Measurements from ENCODE around the gene SULF2.

Gene SULF2

GRCh38 chr20:47725248-47725973, 59.9 kb downstream of the SULF2 start:
- peak; percentile 99 for TF ChIP-seq CTCF (conservative IDR thresholded peaks at IDR 0.05; ENCODE audit: low read depth)
- POLR2A ChIA-PET (ENCODE audit: low non-redundant PET): interaction anchor here (1.1 kb wide), 1 partner anchor 57 kb away, joined by 3 read pairs; no protein-coding TSS in a partner anchor
- peak overlapping the region; percentile 69 for H3K27ac ChIP-seq
- DNase-seq (ENCODE audit: low spot score): peak; percentile 91
- CTCF ChIA-PET: interaction anchor here (0.6 to 2.8 kb wide), 17 partner anchors 30 to 1499 kb away, joined by 3 to 26 read pairs (median 4); no protein-coding TSS in a partner anchor

GRCh38 chr20:47724910-47725247, 60.4 kb downstream of the SULF2 start:
- DNase-seq (ENCODE audit: low spot score): no peak
- TF ChIP-seq CTCF (conservative IDR thresholded peaks at IDR 0.05; ENCODE audit: low read depth): no peak
- CTCF ChIA-PET: interaction anchor here (0.6 to 2.8 kb wide), 9 partner anchors 27 to 896 kb away, joined by 3 to 26 read pairs (median 4); no protein-coding TSS in a partner anchor
- H3K27ac ChIP-seq: peak overlapping the region; percentile 69
- POLR2A ChIA-PET (ENCODE audit: low non-redundant PET): interaction anchor here (1.1 kb wide), 1 partner anchor 58 kb away, joined by 3 read pairs; no protein-coding TSS in a partner anchor

- DNase-seq (ENCODE audit: low spot score): no peak
- ChIA-PET POLR2A (ENCODE audit: low non-redundant PET) (interaction anchor here (1.1 kb wide), 1 partner anchor 58 kb away, joined by 3 read pairs; no protein-coding TSS in a partner anchor), CTCF (interaction anchor here (0.7 to 2.8 kb wide), 7 partner anchors 28 to 896 kb away, joined by 3 to 26 read pairs (median 4); no protein-coding TSS in a partner anchor)
- H3K27ac ChIP-seq: peak overlapping the region; percentile 39
- TF ChIP-seq CTCF (conservative IDR thresholded peaks at IDR 0.05; ENCODE audit: low read depth): no peak
These were observed 60.9 kb downstream of the SULF2 start for GRCh38 chr20:47724396-47724795.

- ChIA-PET CTCF (interaction anchor here (0.7 kb wide), 1 partner anchor 897 kb away, joined by 3 read pairs; no protein-coding TSS in a partner anchor), POLR2A (ENCODE audit: low non-redundant PET) (no interaction called here)
These were observed 62.0 kb downstream of the SULF2 start for GRCh38 chr20:47723322-47723721.

GRCh38 chr20:47720636-47721427, 64.4 kb downstream of the SULF2 start:
- CTCF ChIA-PET: interaction anchor here (0.6 to 2.1 kb wide), 5 partner anchors 57 to 923 kb away, joined by 3 to 6 read pairs (median 3); no protein-coding TSS in a partner anchor
- H3K27ac ChIP-seq: peak overlapping the region; percentile 39
- no peak for DNase-seq (ENCODE audit: low spot score)
- no peak for TF ChIP-seq CTCF (conservative IDR thresholded peaks at IDR 0.05; ENCODE audit: low read depth)
- POLR2A ChIA-PET (ENCODE audit: low non-redundant PET): no interaction called here

More at GRCh38 chr20:47723322-47723721, 62.0 kb downstream of the SULF2 start:
- peak overlapping the region; percentile 39 for H3K27ac ChIP-seq
- TF ChIP-seq CTCF (conservative IDR thresholded peaks at IDR 0.05; ENCODE audit: low read depth): no peak
- DNase-seq (ENCODE audit: low spot score): no peak

- POLR2A ChIA-PET (ENCODE audit: low non-redundant PET): interaction anchor here (0.6 kb wide), 1 partner anchor 145 kb away, joined by 3 read pairs; no protein-coding TSS in a partner anchor
These were observed 65.7 kb downstream of the SULF2 start for GRCh38 chr20:47719625-47720024.

More at GRCh38 chr20:47719625-47720024, 65.7 kb downstream of the SULF2 start:
- peak overlapping the region; percentile 30 for H3K27ac ChIP-seq
- DNase-seq (ENCODE audit: low spot score): no peak
- no peak for TF ChIP-seq CTCF (conservative IDR thresholded peaks at IDR 0.05; ENCODE audit: low read depth)
- CTCF ChIA-PET: no interaction called here
